ENCODE results near the gene C2CD4B.

Gene C2CD4B

GRCh38 chr15:62190675-62191074 is 25.6 kb upstream of the C2CD4B start:
- no peak for TF ChIP-seq ZFX (IDR thresholded peaks at IDR 0.05; ENCODE audit: borderline replicate concordance)
- no peak for TF ChIP-seq CTCF (IDR thresholded peaks at IDR 0.05)
- H3K27ac ChIP-seq = no peak overlapping the region

- no peak overlapping the region for H3K27ac ChIP-seq
- TF ChIP-seq CTCF (IDR thresholded peaks at IDR 0.05) = no peak
- TF ChIP-seq ZFX (IDR thresholded peaks at IDR 0.05; ENCODE audit: borderline replicate concordance) = no peak
Measured at GRCh38 chr15:62190274-62190673, 25.2 kb upstream of the C2CD4B start.

- H3K27ac ChIP-seq = no peak overlapping the region
- TF ChIP-seq CTCF (IDR thresholded peaks at IDR 0.05) = no peak
- no peak for TF ChIP-seq ZFX (IDR thresholded peaks at IDR 0.05; ENCODE audit: borderline replicate concordance)
Measured at GRCh38 chr15:62188744-62189143, 23.7 kb upstream of the C2CD4B start.

- TF ChIP-seq ZFX (IDR thresholded peaks at IDR 0.05; ENCODE audit: borderline replicate concordance) (no peak), CTCF (IDR thresholded peaks at IDR 0.05) (no peak)
- H3K27ac ChIP-seq = no peak overlapping the region
Measured at GRCh38 chr15:62187910-62188309, 22.8 kb upstream of the C2CD4B start.

GRCh38 chr15:62187425-62187824 is 22.3 kb upstream of the C2CD4B start:
- TF ChIP-seq CTCF (IDR thresholded peaks at IDR 0.05) (no peak), ZFX (IDR thresholded peaks at IDR 0.05; ENCODE audit: borderline replicate concordance) (no peak)
- H3K27ac ChIP-seq = no peak overlapping the region

- TF ChIP-seq ZFX (IDR thresholded peaks at IDR 0.05; ENCODE audit: borderline replicate concordance) (no peak), CTCF (IDR thresholded peaks at IDR 0.05) (no peak)
- H3K27ac ChIP-seq = no peak overlapping the region
Measured at GRCh38 chr15:62186578-62186977, 21.5 kb upstream of the C2CD4B start.

GRCh38 chr15:62183130-62183529 is 18.0 kb upstream of the C2CD4B start:
- TF ChIP-seq CTCF (IDR thresholded peaks at IDR 0.05) = no peak
- TF ChIP-seq ZFX (IDR thresholded peaks at IDR 0.05; ENCODE audit: borderline replicate concordance) = no peak
- no peak overlapping the region for H3K27ac ChIP-seq
